ENCODE data around the gene ZNF618. TPM values are rescaled to one million over a fixed set of nuclear protein-coding genes. Genes with fewer than 3 reads are reported as not detected.
A peak's percentile ranks its signal among the peaks of the same experiment; 100 is the strongest.

ZNF618 gene
- total RNA-seq, 2 donors from 2014 or later: 0.60 to 1.7 TPM

- no peaks in the 10 kb centered on the region for H3K36me3 Mint-ChIP-seq (ENCODE audit: low read depth)
These were observed 58.2 kb downstream of the ZNF618 start for GRCh38 chr9:113934167-113934828.

GRCh38 chr9:113934829-113935676 lies 58.9 kb downstream of the ZNF618 start:
- Mint-ChIP-seq H3K27ac (no peak overlapping the region), H3K4me1 (no peaks in the 10 kb centered on the region), H3K27me3 (no peaks in the 10 kb centered on the region), H3K36me3 (ENCODE audit: low read depth) (no peaks in the 10 kb centered on the region), H3K4me3 (no peak overlapping the region)
- H3K9me3 ChIP-seq (ENCODE audit: control insufficient read depth, low read length, poor library complexity, severe bottlenecking): no peaks in the 10 kb centered on the region
- no peak for ATAC-seq
- no peak for DNase-seq

More at GRCh38 chr9:113934167-113934828, 58.2 kb downstream of the ZNF618 start:
- no peak for DNase-seq
- Mint-ChIP-seq H3K4me1 (no peaks in the 10 kb centered on the region), H3K4me3 (no peak overlapping the region), H3K27ac (no peak overlapping the region), H3K27me3 (no peaks in the 10 kb centered on the region)
- no peaks in the 10 kb centered on the region for H3K9me3 ChIP-seq (ENCODE audit: control insufficient read depth, low read length, poor library complexity, severe bottlenecking)
- ATAC-seq: no peak

- no peaks in the 10 kb centered on the region for H3K9me3 ChIP-seq (ENCODE audit: control insufficient read depth, low read length, poor library complexity, severe bottlenecking)
- DNase-seq (no peak), ATAC-seq (no peak)
- Mint-ChIP-seq H3K27ac (no peak overlapping the region), H3K4me3 (no peak overlapping the region), H3K27me3 (no peaks in the 10 kb centered on the region), H3K4me1 (no peaks in the 10 kb centered on the region), H3K36me3 (ENCODE audit: low read depth) (no peaks in the 10 kb centered on the region)
These were observed 59.7 kb downstream of the ZNF618 start for GRCh38 chr9:113935677-113936380.

- peaks cover 2% of the 10 kb centered on the region for H3K4me1 Mint-ChIP-seq
- no peaks in the 10 kb centered on the region for H3K36me3 Mint-ChIP-seq (ENCODE audit: low read depth)
- H3K27me3 Mint-ChIP-seq: no peaks in the 10 kb centered on the region
- no peak overlapping the region for H3K27ac Mint-ChIP-seq
- ATAC-seq (no peak), DNase-seq (no peak)
- no peak overlapping the region for H3K4me3 Mint-ChIP-seq
- H3K9me3 ChIP-seq (ENCODE audit: control insufficient read depth, low read length, poor library complexity, severe bottlenecking): no peaks in the 10 kb centered on the region
These were observed 64.0 kb downstream of the ZNF618 start for GRCh38 chr9:113940077-113940476.

GRCh38 chr9:113941056-113941455 lies 64.9 kb downstream of the ZNF618 start:
- Mint-ChIP-seq H3K36me3 (ENCODE audit: low read depth) (no peaks in the 10 kb centered on the region), H3K4me3 (no peak overlapping the region), H3K27me3 (peaks cover 2% of the 10 kb centered on the region), H3K4me1 (peaks cover 2% of the 10 kb centered on the region), H3K27ac (no peak overlapping the region)
- no peaks in the 10 kb centered on the region for H3K9me3 ChIP-seq (ENCODE audit: control insufficient read depth, low read length, poor library complexity, severe bottlenecking)
- DNase-seq (no peak), ATAC-seq (no peak)

GRCh38 chr9:113941526-113941925 lies 65.4 kb downstream of the ZNF618 start:
- H3K4me1 Mint-ChIP-seq: peaks cover 2% of the 10 kb centered on the region
- no peaks in the 10 kb centered on the region for H3K9me3 ChIP-seq (ENCODE audit: control insufficient read depth, low read length, poor library complexity, severe bottlenecking)
- no peaks in the 10 kb centered on the region for H3K36me3 Mint-ChIP-seq (ENCODE audit: low read depth)

GRCh38 chr9:113943112-113944009 lies 67.3 kb downstream of the ZNF618 start:
- ATAC-seq (no peak), DNase-seq (no peak)
- H3K4me1 Mint-ChIP-seq: peaks cover 2% of the 10 kb centered on the region
- peaks cover 7% of the 10 kb centered on the region for H3K27me3 Mint-ChIP-seq
- H3K9me3 ChIP-seq (ENCODE audit: control insufficient read depth, low read length, poor library complexity, severe bottlenecking): no peaks in the 10 kb centered on the region
- H3K27ac Mint-ChIP-seq: no peak overlapping the region
- H3K36me3 Mint-ChIP-seq (ENCODE audit: low read depth): no peaks in the 10 kb centered on the region
- no peak overlapping the region for H3K4me3 Mint-ChIP-seq

More at GRCh38 chr9:113941526-113941925, 65.4 kb downstream of the ZNF618 start:
- ATAC-seq (no peak), DNase-seq (no peak)
- H3K4me3 Mint-ChIP-seq: no peak overlapping the region
- no peak overlapping the region for H3K27ac Mint-ChIP-seq
- H3K27me3 Mint-ChIP-seq: peaks cover 7% of the 10 kb centered on the region

GRCh38 chr9:113945784-113946183 lies 69.7 kb downstream of the ZNF618 start:
- DNase-seq: no peak
- H3K27me3 Mint-ChIP-seq: peaks cover 19% of the 10 kb centered on the region
- H3K4me1 Mint-ChIP-seq: peaks cover 7% of the 10 kb centered on the region
- H3K4me3 Mint-ChIP-seq: no peak overlapping the region
- no peaks in the 10 kb centered on the region for H3K9me3 ChIP-seq (ENCODE audit: control insufficient read depth, low read length, poor library complexity, severe bottlenecking)
- no peak for ATAC-seq
- no peak overlapping the region for H3K27ac Mint-ChIP-seq
- H3K36me3 Mint-ChIP-seq (ENCODE audit: low read depth): no peaks in the 10 kb centered on the region

- Mint-ChIP-seq H3K4me3 (no peak overlapping the region), H3K27me3 (peaks cover 19% of the 10 kb centered on the region), H3K4me1 (peaks cover 7% of the 10 kb centered on the region), H3K36me3 (ENCODE audit: low read depth) (no peaks in the 10 kb centered on the region), H3K27ac (no peak overlapping the region)
- no peaks in the 10 kb centered on the region for H3K9me3 ChIP-seq (ENCODE audit: control insufficient read depth, low read length, poor library complexity, severe bottlenecking)
- no peak for ATAC-seq
- no peak for DNase-seq
These were observed 70.5 kb downstream of the ZNF618 start for GRCh38 chr9:113946496-113947115.

GRCh38 chr9:113947941-113948340 lies 71.8 kb downstream of the ZNF618 start:
- DNase-seq: no peak
- Mint-ChIP-seq H3K36me3 (ENCODE audit: low read depth) (no peaks in the 10 kb centered on the region), H3K4me1 (peaks cover 5% of the 10 kb centered on the region), H3K27ac (no peak overlapping the region), H3K4me3 (no peak overlapping the region), H3K27me3 (peaks cover 19% of the 10 kb centered on the region)
- ATAC-seq: no peak
- H3K9me3 ChIP-seq (ENCODE audit: control insufficient read depth, low read length, poor library complexity, severe bottlenecking): no peaks in the 10 kb centered on the region

- ATAC-seq: no peak
- Mint-ChIP-seq H3K27me3 (peaks cover 25% of the 10 kb centered on the region), H3K4me1 (peaks cover 5% of the 10 kb centered on the region), H3K4me3 (no peak overlapping the region), H3K36me3 (ENCODE audit: low read depth) (no peaks in the 10 kb centered on the region), H3K27ac (no peak overlapping the region)
- no peak for DNase-seq
- no peaks in the 10 kb centered on the region for H3K9me3 ChIP-seq (ENCODE audit: control insufficient read depth, low read length, poor library complexity, severe bottlenecking)
These were observed 72.9 kb downstream of the ZNF618 start for GRCh38 chr9:113948891-113949570.

GRCh38 chr9:113949571-113950078 lies 73.5 kb downstream of the ZNF618 start:
- no peaks in the 10 kb centered on the region for H3K9me3 ChIP-seq (ENCODE audit: control insufficient read depth, low read length, poor library complexity, severe bottlenecking)
- H3K27ac Mint-ChIP-seq: no peak overlapping the region
- H3K4me3 Mint-ChIP-seq: peak overlapping the region; percentile 60
- ATAC-seq (no peak), DNase-seq (no peak)
- H3K36me3 Mint-ChIP-seq (ENCODE audit: low read depth): no peaks in the 10 kb centered on the region
- H3K27me3 Mint-ChIP-seq: peaks cover 27% of the 10 kb centered on the region
- H3K4me1 Mint-ChIP-seq: peaks cover 5% of the 10 kb centered on the region

Measured in T-helper 17 cell (primary cell).